ENCODE data around the gene CDPF1. TPM values are rescaled to one million over a fixed set of nuclear protein-coding genes. Genes with fewer than 3 reads are reported as not detected.

Gene CDPF1
- total and polyA plus RNA-seq, 10 donors, result 7.7 to 19.6 (median 9.5) TPM

DNA sequence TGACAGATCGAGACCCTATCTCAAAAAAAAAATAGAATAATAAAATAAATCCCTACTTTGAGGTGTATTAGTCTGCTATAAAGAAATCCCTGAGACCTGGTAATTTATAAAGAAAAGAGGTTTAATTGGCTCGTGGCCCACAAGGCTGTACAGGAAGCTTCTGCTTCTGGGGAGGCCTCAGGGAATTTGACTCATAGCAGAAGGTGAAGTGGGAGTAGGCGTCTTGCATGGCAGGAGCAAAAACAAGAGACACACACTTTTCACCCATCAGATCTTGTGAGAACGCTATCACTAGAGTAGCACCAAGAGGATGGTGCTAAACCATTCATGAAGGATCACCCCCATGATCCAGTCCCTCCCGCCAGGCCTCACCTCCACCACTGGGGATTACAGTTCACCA is 29.2 kb downstream of the CDPF1 start:
- TF ChIP-seq, protein P1, sequence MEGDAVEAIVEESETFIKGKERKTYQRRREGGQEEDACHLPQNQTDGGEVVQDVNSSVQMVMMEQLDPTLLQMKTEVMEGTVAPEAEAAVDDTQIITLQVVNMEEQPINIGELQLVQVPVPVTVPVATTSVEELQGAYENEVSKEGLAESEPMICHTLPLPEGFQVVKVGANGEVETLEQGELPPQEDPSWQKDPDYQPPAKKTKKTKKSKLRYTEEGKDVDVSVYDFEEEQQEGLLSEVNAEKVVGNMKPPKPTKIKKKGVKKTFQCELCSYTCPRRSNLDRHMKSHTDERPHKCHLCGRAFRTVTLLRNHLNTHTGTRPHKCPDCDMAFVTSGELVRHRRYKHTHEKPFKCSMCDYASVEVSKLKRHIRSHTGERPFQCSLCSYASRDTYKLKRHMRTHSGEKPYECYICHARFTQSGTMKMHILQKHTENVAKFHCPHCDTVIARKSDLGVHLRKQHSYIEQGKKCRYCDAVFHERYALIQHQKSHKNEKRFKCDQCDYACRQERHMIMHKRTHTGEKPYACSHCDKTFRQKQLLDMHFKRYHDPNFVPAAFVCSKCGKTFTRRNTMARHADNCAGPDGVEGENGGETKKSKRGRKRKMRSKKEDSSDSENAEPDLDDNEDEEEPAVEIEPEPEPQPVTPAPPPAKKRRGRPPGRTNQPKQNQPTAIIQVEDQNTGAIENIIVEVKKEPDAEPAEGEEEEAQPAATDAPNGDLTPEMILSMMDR (IDR thresholded peaks at IDR 0.05 in 8 of 11, conservative IDR thresholded peaks at IDR 0.05 in 3 of 11), result no peak
- TF ChIP-seq POLR2A (IDR thresholded peaks at IDR 0.05) (no peak), POLR2AphosphoS5 (IDR thresholded peaks at IDR 0.05) (no peak)
- intact Hi-C loops (cut with DNase I; ENCODE audit: low total_unique reads), result no loop called here
- no peak for DNase-seq
- peaks cover 4 to 96% (median 63%) of the 10 kb centered on the region in 6 donors for H3K36me3 ChIP-seq
- H3K9me3 ChIP-seq, result no peaks in the 10 kb centered on the region
- 67 to 83% (median 74%) methylated on average over 5 of the region's 5 CpGs for WGBS, 5 donors
- H3K4me3 ChIP-seq, result no peak overlapping the region
- H3K27ac ChIP-seq, result no peak overlapping the region
- peaks cover 0 to 4% (median 0%) of the 10 kb centered on the region in 6 donors for H3K4me1 ChIP-seq
- no peaks in the 10 kb centered on the region for H3K27me3 ChIP-seq (replicated peaks in 1 of 7)

DNA sequence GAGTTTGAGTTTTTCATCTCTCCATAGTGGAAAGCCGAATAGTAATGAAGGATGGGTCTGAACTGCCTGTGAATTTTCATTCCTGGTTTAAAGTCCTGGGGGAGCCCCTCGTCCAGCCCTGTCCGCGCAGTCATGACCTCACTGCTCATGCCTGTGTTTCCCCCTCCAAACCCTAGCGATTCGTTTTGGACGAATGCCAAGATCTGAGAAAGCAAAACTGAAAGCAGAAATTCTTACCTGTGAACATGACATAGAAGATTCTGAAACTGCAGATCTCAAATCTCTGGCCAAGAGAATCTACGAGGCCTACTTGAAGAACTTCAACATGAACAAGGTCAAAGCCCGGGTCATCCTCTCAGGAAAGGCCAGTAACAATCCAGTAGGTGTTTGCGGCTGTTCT is 30.5 kb downstream of the CDPF1 start:
- intact Hi-C loops (cut with DNase I; ENCODE audit: low total_unique reads), result no loop called here
- peaks cover 0 to 4% (median 0%) of the 10 kb centered on the region in 6 donors for H3K4me1 ChIP-seq
- TF ChIP-seq POLR2AphosphoS5 (IDR thresholded peaks at IDR 0.05) (no peak), POLR2A (IDR thresholded peaks at IDR 0.05) (no peak)
- TF ChIP-seq, protein P1 (IDR thresholded peaks at IDR 0.05 in 8 of 11, conservative IDR thresholded peaks at IDR 0.05 in 3 of 11), result no peak
- H3K9me3 ChIP-seq, result no peaks in the 10 kb centered on the region
- 69 to 80% (median 75%) methylated on average over 10 of the region's 10 CpGs for WGBS, 5 donors
- H3K4me3 ChIP-seq, result no peak overlapping the region
- DNase-seq, result no peak
- no peak overlapping the region for H3K27ac ChIP-seq
- peaks cover 4 to 96% (median 73%) of the 10 kb centered on the region in 6 donors for H3K36me3 ChIP-seq
- no peaks in the 10 kb centered on the region for H3K27me3 ChIP-seq (replicated peaks in 1 of 7)

DNA sequence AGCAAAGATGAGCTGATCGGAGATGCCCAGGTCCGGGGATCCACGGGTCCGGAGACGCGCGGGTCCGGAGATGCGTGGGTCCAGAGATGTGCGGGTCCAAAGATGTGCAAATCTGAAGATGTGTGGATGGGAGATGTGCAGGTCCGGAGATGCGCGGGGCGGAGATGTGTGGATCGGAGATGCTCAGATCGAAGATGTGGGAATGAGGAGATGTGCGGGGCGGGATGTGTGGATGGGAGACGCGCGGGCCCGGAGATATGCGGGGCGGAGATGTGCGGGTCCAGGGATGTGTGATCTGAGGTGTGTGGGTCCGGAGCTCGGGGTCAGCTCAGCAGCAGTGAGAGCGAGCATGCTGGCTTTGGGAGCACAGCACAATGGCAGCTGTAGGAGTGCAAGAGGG is 35.5 kb downstream of the CDPF1 start:
- no peak for DNase-seq
- Histone ChIP-seq H3K4me1 (peaks cover 0 to 2% (median 0%) of the 10 kb centered on the region in 6 donors), H3K4me3 (no peak overlapping the region), H3K9me3 (peaks cover 0 to 6% (median 4%) of the 10 kb centered on the region in 8 donors), H3K36me3 (peaks cover 0 to 96% (median 49%) of the 10 kb centered on the region in 6 donors), H3K27ac (no peak overlapping the region), H3K27me3 (replicated peaks in 1 of 7) (no peaks in the 10 kb centered on the region)
- no peak for TF ChIP-seq POLR2A (IDR thresholded peaks at IDR 0.05)
- TF ChIP-seq, protein P1 (IDR thresholded peaks at IDR 0.05 in 8 of 11, conservative IDR thresholded peaks at IDR 0.05 in 3 of 11), result no peak
- no peak for TF ChIP-seq POLR2AphosphoS5 (IDR thresholded peaks at IDR 0.05)
- intact Hi-C loops (cut with DNase I; ENCODE audit: low total_unique reads), result no loop called here
- WGBS, 5 donors, result 96 to 98% (median 97%) methylated on average over 28 of the region's 28 CpGs

DNA sequence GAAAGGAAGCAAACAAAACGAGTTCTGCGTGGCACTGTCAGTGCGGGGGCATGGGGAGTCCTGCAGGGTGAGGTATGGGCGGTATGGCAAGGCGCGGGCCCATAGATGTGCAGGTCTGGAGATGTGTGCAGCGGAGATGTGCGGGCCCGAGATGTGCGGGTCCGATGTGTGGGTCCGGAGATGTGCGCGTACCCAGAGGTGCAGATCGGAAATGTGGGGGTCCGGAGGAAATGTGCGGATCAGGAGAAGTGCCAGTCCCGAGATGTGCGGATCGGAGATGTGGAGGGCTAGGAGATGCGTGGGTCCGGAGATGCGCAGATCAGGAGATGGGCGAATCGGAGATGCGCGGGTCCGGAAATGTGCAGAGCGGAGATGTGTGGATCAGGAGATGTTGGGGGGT is 35.9 kb downstream of the CDPF1 start:
- DNase-seq, result no peak
- Histone ChIP-seq H3K4me3 (no peak overlapping the region), H3K27me3 (replicated peaks in 1 of 7) (no peaks in the 10 kb centered on the region), H3K36me3 (peaks cover 0 to 96% (median 49%) of the 10 kb centered on the region in 6 donors), H3K9me3 (peaks cover 2 to 11% (median 8%) of the 10 kb centered on the region in 8 donors), H3K27ac (no peak overlapping the region), H3K4me1 (no peaks in the 10 kb centered on the region)
- TF ChIP-seq POLR2AphosphoS5 (IDR thresholded peaks at IDR 0.05), result no peak
- no peak for TF ChIP-seq POLR2A (IDR thresholded peaks at IDR 0.05)
- TF ChIP-seq, protein P1 (IDR thresholded peaks at IDR 0.05 in 8 of 11, conservative IDR thresholded peaks at IDR 0.05 in 3 of 11), result no peak
- intact Hi-C loops (cut with DNase I; ENCODE audit: low total_unique reads), result no loop called here
- WGBS, 5 donors, result 97 to 98% (median 97%) methylated on average over 29 of the region's 29 CpGs
